Measurements from ENCODE around the gene MTHFR. TPM values are rescaled to one million over a fixed set of nuclear protein-coding genes. Genes with fewer than 3 reads are reported as not detected.

The MTHFR gene
- total RNA-seq, 2 donors from 2014 or later: 22.3 to 30.0 TPM

GRCh38 chr1:11835441-11836225 lies 29.9 kb upstream of the MTHFR start:
- no peaks in the 10 kb centered on the region for H3K27me3 Mint-ChIP-seq (ENCODE audit: insufficient read depth)
- 95 to 98% methylated on average over 20 to 28 of the region's 28 CpGs for WGBS, 2 experiments (ENCODE audit: insufficient coverage in 1 of 2, insufficient read length in 1 of 2)
- H3K36me3 Mint-ChIP-seq (ENCODE audit: low read depth): peaks cover 68% of the 10 kb centered on the region
- H3K27ac Mint-ChIP-seq: no peak overlapping the region
- no peak overlapping the region for H3K9ac ChIP-seq (ENCODE audit: extremely low read depth, low read length, poor library complexity, severe bottlenecking)
- no peak overlapping the region for H3K4me3 Mint-ChIP-seq
- no peaks in the 10 kb centered on the region for H3K4me1 ChIP-seq (ENCODE audit: control insufficient read depth, insufficient read depth, low read length)
- H3K27ac ChIP-seq (ENCODE audit: low read depth, low read length): no peak overlapping the region
- no peaks in the 10 kb centered on the region for H3K9me3 Mint-ChIP-seq
- no peak overlapping the region for H3K4me3 ChIP-seq (ENCODE audit: low read length)
- H3K27me3 ChIP-seq (ENCODE audit: control insufficient read depth, insufficient read depth, low read length, poor library complexity, severe bottlenecking): no peaks in the 10 kb centered on the region
- TF ChIP-seq CTCF (conservative IDR thresholded peaks at IDR 0.05): no peak
- H3K36me3 ChIP-seq (ENCODE audit: control insufficient read depth, insufficient read depth, low read length): peaks cover 77% of the 10 kb centered on the region
- H3K9me3 ChIP-seq (ENCODE audit: control insufficient read depth, low read length): no peaks in the 10 kb centered on the region
- no peak for DNase-seq
- no peaks in the 10 kb centered on the region for H3K4me1 Mint-ChIP-seq

- no peaks in the 10 kb centered on the region for H3K9me3 Mint-ChIP-seq
Measured at GRCh38 chr1:11833900-11834299, 28.1 kb upstream of the MTHFR start.

GRCh38 chr1:11833497-11833896 lies 27.7 kb upstream of the MTHFR start:
- Mint-ChIP-seq H3K27me3 (ENCODE audit: insufficient read depth) (no peaks in the 10 kb centered on the region), H3K4me3 (no peak overlapping the region), H3K4me1 (no peaks in the 10 kb centered on the region), H3K27ac (no peak overlapping the region), H3K36me3 (ENCODE audit: low read depth) (peaks cover 68% of the 10 kb centered on the region), H3K9me3 (no peaks in the 10 kb centered on the region)
- H3K4me3 ChIP-seq (ENCODE audit: low read length): no peak overlapping the region
- no peaks in the 10 kb centered on the region for H3K4me1 ChIP-seq (ENCODE audit: control insufficient read depth, insufficient read depth, low read length)
- H3K9ac ChIP-seq (ENCODE audit: extremely low read depth, low read length, poor library complexity, severe bottlenecking): no peak overlapping the region
- TF ChIP-seq CTCF (conservative IDR thresholded peaks at IDR 0.05): no peak
- peaks cover 79% of the 10 kb centered on the region for H3K36me3 ChIP-seq (ENCODE audit: control insufficient read depth, insufficient read depth, low read length)
- H3K27me3 ChIP-seq (ENCODE audit: control insufficient read depth, insufficient read depth, low read length, poor library complexity, severe bottlenecking): no peaks in the 10 kb centered on the region
- H3K9me3 ChIP-seq (ENCODE audit: control insufficient read depth, low read length): no peaks in the 10 kb centered on the region
- DNase-seq: no peak
- no peak overlapping the region for H3K27ac ChIP-seq (ENCODE audit: low read depth, low read length)
- 96 to 99% methylated on average over 6 to 8 of the region's 8 CpGs for whole genome bisulfite sequencing, 2 experiments (ENCODE audit: insufficient coverage in 1 of 2, insufficient read length in 1 of 2)

More at GRCh38 chr1:11833900-11834299, 28.1 kb upstream of the MTHFR start:
- no peak for TF ChIP-seq CTCF (conservative IDR thresholded peaks at IDR 0.05)
- 95 to 96% methylated on average over 13 of the region's 13 CpGs for WGBS, 2 experiments (ENCODE audit: insufficient coverage in 1 of 2, insufficient read length in 1 of 2)
- Histone ChIP-seq H3K36me3 (ENCODE audit: control insufficient read depth, insufficient read depth, low read length) (peaks cover 75% of the 10 kb centered on the region), H3K9me3 (ENCODE audit: control insufficient read depth, low read length) (no peaks in the 10 kb centered on the region), H3K4me3 (ENCODE audit: low read length) (no peak overlapping the region), H3K9ac (ENCODE audit: extremely low read depth, low read length, poor library complexity, severe bottlenecking) (no peak overlapping the region), H3K27ac (ENCODE audit: low read depth, low read length) (no peak overlapping the region), H3K4me1 (ENCODE audit: control insufficient read depth, insufficient read depth, low read length) (no peaks in the 10 kb centered on the region), H3K27me3 (ENCODE audit: control insufficient read depth, insufficient read depth, low read length, poor library complexity, severe bottlenecking) (no peaks in the 10 kb centered on the region)
- H3K36me3 Mint-ChIP-seq (ENCODE audit: low read depth): peaks cover 68% of the 10 kb centered on the region
- H3K4me3 Mint-ChIP-seq: no peak overlapping the region
- H3K27ac Mint-ChIP-seq: no peak overlapping the region
- no peaks in the 10 kb centered on the region for H3K4me1 Mint-ChIP-seq
- DNase-seq: no peak
- H3K27me3 Mint-ChIP-seq (ENCODE audit: insufficient read depth): no peaks in the 10 kb centered on the region
